ENCODE data around the gene TBX6. TPM values are rescaled to one million over a fixed set of nuclear protein-coding genes. Genes with fewer than 3 reads are reported as not detected.
A peak's percentile ranks its signal among the peaks of the same experiment; 100 is the strongest.
"Not testable (repeated sequence)": the region's sequence is repeated elsewhere in the genome, so short reads cannot be mapped to it uniquely, and the experiment has no call there.

TBX6 gene
- 1 to 10 TPM; 4.2 to 5.8 TPM for total RNA-seq

DNA sequence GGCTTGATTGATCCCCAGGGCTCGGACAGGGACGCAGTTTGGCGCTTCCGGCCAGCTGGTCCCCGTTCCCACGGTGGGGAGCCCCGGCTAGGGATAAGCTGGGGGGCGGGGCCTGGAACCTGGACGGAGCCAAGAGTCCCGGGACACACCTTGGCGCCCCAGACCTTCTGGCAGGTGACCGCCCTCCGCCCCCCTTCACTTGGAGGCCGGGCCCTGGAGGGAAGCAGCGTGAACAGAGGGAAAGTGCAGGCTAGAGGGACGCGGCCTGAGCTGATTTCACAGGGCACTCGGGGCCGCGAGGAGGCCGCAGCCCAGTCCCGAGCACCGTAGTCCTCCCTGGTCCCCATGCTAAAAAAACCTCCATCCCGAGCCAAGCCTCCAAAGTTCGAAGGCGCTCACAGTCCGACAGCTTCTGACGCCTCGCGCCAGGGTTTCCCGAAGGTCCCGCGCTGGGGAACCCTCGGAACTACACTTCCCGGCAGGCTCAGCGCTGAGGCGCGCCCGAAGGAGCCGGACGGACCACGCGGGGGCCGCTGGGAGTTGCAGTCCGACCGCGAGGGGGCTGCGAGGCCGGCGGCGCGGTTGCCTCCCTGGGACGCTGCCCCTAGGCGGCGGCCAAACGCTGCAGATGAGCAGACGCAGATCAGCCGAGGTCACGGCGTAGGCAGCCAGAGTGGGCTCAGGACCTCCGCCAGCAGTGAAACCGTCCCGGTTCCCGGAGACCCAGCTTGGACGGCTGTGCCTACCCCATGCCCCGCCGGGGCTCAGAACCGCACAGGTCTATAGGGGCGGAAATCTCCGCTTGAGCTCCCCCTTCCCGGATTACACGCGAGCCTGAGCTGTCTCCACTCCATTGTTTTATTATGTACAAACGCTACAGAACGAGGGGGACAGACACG is at the start of gene TBX6:
TSS of gene TBX6 (minus strand) at position 451 of the 899 bp plus-strand sequence. CDS start 731 bp downstream, outside the sequence.
- H3K27ac Mint-ChIP-seq = peak within 1 kb of the TSS; percentile 66
- H3K36me3 Mint-ChIP-seq (ENCODE audit: insufficient read depth in 2 of 2) = peaks cover 7 to 20% of the 10 kb centered on the region in 2 donors
- H3K27me3 Mint-ChIP-seq (ENCODE audit: low read depth) = no peaks in the 10 kb centered on the region
- ATAC-seq (replicated peaks in 1 of 2) = peak; percentile 81 to 83
- H3K4me1 Mint-ChIP-seq (ENCODE audit: low read depth) = peaks cover 58% of the 10 kb centered on the region
- H3K4me3 Mint-ChIP-seq = peak within 1 kb of the TSS; percentile 95 to 98
- H3K9me3 Mint-ChIP-seq = peaks cover 0 to 1% of the 10 kb centered on the region in 2 donors
- DNase-seq = peak; percentile 96 to 97

DNA sequence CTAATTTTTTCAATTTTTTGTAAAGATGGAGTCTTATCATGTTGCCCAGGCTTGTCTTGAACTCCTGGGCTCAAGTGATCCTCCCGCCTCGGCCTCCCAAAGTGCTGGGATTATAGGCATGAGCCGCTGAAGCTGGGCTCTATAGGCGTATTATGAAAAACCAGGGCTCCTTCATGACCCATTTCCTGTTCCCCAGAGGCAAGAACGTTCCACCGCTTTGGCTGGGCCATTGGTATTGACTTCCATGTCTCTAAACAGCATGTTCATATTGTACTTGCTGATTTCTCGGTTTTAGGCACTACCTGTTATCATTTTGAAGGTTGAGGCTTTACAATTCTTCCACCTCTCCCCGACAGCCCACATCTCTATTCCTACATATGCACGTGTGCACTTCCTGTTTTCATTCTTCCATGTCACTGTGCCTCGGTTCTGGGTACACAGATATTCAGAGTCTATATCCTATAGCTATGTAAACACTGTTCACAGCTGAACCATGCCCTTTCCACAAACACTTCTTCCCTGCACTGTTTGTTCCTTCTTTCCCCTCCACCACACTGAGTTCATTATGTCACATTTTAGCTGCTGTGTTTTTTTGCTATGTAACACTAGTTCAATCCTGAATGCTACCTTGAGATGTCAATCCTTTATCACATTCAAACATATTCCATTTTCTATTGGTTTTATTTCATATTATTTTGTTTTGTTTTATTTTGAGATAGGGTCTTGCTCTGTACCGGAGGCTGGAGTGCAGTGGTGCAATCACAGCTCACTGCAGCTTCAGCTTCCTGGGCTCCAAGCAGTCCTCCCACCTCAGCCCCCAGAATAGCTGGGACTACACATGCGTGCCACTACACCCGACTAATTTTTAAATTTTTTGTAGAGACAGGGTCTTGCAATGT is 48.1 kb upstream of the TBX6 start:
- H3K4me3 Mint-ChIP-seq = peak overlapping the region; percentile 2 to 7
- no peaks in the 10 kb centered on the region for H3K9me3 Mint-ChIP-seq
- DNase-seq = no peak
- H3K36me3 Mint-ChIP-seq (ENCODE audit: insufficient read depth in 2 of 2) = no peaks in the 10 kb centered on the region
- peaks cover 38% of the 10 kb centered on the region for H3K4me1 Mint-ChIP-seq (ENCODE audit: low read depth)
- no peak for ATAC-seq (replicated peaks in 1 of 2)
- H3K27me3 Mint-ChIP-seq (ENCODE audit: low read depth) = no peaks in the 10 kb centered on the region
- peak overlapping the region; percentile 55 for H3K27ac Mint-ChIP-seq

DNA sequence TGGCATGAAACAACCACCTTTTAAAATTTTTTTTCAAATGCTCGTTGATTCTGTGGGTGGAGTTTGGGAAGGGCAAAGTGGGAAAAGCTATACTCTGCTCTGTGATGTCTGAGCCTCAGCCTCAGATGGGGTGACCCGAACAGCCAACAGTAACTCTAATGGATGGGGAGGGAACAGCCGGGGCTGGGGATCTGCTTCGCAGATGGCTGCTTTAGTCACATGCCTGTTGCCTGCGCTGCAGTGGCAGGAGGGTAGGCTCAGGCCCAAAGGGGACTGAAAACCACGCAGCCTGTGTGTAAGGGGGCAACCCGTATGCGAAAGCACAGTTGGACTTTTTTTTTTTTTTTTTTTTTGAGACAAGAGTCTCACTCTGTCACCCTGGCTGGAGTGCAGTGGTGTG is 46.2 kb upstream of the TBX6 start:
- no peak overlapping the region for H3K27ac Mint-ChIP-seq
- no peaks in the 10 kb centered on the region for H3K27me3 Mint-ChIP-seq (ENCODE audit: low read depth)
- no peak overlapping the region for H3K4me3 Mint-ChIP-seq
- ATAC-seq (replicated peaks in 1 of 2) (no peak), DNase-seq (no peak)
- H3K36me3 Mint-ChIP-seq (ENCODE audit: insufficient read depth in 2 of 2) = no peaks in the 10 kb centered on the region
- no peaks in the 10 kb centered on the region for H3K9me3 Mint-ChIP-seq
- H3K4me1 Mint-ChIP-seq (ENCODE audit: low read depth) = peaks cover 31% of the 10 kb centered on the region

DNA sequence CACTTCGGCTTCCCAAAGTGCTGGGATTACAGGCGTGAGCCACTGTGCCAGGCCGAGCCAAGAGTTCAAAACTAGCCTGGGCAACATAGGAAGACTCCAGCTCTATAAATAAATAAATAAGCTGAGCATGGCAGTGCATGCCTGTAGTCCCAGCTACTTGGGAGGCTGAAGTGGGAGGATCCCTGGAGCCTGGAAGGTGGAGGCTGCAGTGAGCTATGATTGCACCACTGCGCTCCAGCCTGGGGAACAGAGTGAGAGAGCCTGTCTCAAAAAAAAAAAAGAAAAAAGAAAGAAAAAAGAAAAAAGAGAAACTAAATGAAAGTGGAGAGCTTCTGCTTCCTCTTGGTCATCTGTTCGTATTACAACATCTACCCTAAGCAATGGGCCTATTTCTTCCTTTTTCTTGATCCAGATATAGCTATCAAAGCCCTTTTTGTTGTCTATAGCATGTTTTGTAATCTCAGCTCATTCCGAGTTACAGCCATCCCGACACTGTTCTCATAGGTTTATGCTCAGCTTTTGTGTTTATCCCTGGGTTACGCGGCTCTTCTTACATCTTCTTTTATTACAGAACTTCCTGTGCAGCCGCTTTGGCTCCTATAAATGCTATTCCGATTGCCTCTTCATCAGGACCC is 45.4 kb upstream of the TBX6 start:
- Mint-ChIP-seq H3K4me1 (ENCODE audit: low read depth) (peaks cover 27% of the 10 kb centered on the region), H3K36me3 (ENCODE audit: insufficient read depth in 2 of 2) (no peaks in the 10 kb centered on the region), H3K4me3 (no peak overlapping the region), H3K27me3 (ENCODE audit: low read depth) (no peaks in the 10 kb centered on the region), H3K9me3 (no peaks in the 10 kb centered on the region), H3K27ac (no peak overlapping the region)
- no peak for DNase-seq
- no peak for ATAC-seq (replicated peaks in 1 of 2)

DNA sequence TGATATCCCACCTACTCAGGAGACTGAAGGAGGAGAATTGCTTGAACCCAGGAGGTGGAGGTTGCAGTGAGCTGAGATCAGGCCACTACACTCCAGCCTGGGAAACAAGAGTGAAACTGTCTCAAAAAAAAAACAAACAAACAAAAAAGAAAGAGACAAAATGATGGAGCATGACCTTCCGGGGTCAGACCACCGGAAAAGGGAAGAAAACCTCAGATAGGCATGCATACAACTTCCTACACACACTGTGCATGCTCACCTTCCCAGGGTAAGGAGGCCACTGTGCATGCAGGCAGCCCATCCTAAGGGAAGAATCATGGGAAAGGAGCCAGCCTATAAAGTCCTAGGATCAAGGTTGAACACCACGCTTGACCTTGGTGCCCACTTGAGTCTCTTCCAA is 40.9 kb upstream of the TBX6 start:
- Mint-ChIP-seq H3K27ac (no peak overlapping the region), H3K4me3 (no peak overlapping the region), H3K27me3 (ENCODE audit: low read depth) (no peaks in the 10 kb centered on the region), H3K4me1 (ENCODE audit: low read depth) (no peaks in the 10 kb centered on the region), H3K9me3 (no peaks in the 10 kb centered on the region), H3K36me3 (ENCODE audit: insufficient read depth in 2 of 2) (peaks cover 3 to 4% of the 10 kb centered on the region in 2 donors)
- DNase-seq (no peak), ATAC-seq (replicated peaks in 1 of 2) (no peak)

GRCh38 chr16:30131869-30132475 is 40.2 kb upstream of the TBX6 start:
- Mint-ChIP-seq H3K36me3 (ENCODE audit: insufficient read depth in 2 of 2) (peaks cover 3 to 4% of the 10 kb centered on the region in 2 donors), H3K4me1 (ENCODE audit: low read depth) (no peaks in the 10 kb centered on the region), H3K27me3 (ENCODE audit: low read depth) (no peaks in the 10 kb centered on the region), H3K27ac (no peak overlapping the region), H3K9me3 (no peaks in the 10 kb centered on the region), H3K4me3 (no peak overlapping the region)
- ATAC-seq (replicated peaks in 1 of 2) = no peak
- no peak for DNase-seq

- H3K9me3 Mint-ChIP-seq = no peaks in the 10 kb centered on the region
- H3K36me3 Mint-ChIP-seq (ENCODE audit: insufficient read depth in 2 of 2) = peaks cover 3 to 4% of the 10 kb centered on the region in 2 donors
- H3K27me3 Mint-ChIP-seq (ENCODE audit: low read depth) = no peaks in the 10 kb centered on the region
Measured at GRCh38 chr16:30127993-30128392, 36.3 kb upstream of the TBX6 start.

DNA sequence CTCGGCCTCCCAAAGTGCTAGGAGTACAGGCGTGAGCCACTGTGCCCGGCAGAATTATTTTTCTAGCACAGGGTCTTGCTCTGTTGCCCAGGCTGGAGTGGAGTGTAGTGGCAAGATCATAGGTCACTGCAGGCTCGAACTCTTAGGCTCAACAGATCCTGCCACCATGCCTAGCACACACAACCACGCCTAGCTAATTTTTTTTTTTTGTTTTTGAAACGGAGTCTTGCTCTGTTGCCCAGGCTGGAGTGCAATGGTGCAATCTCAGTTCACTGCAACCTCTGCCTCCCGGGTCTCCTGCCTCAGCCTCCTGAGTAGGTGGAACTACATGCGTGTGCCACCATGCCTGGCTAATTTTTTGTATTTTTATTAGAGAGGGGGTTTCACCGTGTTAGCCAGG is 34.0 kb upstream of the TBX6 start:
- not testable (repeated sequence) for H3K27me3 Mint-ChIP-seq (ENCODE audit: low read depth); H3K27ac Mint-ChIP-seq; ATAC-seq (replicated peaks in 1 of 2); H3K36me3 Mint-ChIP-seq (ENCODE audit: insufficient read depth in 2 of 2); DNase-seq; H3K4me3 Mint-ChIP-seq; H3K9me3 Mint-ChIP-seq
- peaks cover 19% of the 10 kb centered on the region for H3K4me1 Mint-ChIP-seq (ENCODE audit: low read depth)

More at GRCh38 chr16:30127993-30128392, 36.3 kb upstream of the TBX6 start:
- Mint-ChIP-seq H3K4me3 (no peak overlapping the region), H3K4me1 (ENCODE audit: low read depth) (peaks cover 7% of the 10 kb centered on the region), H3K27ac (no peak overlapping the region)
- no peak for ATAC-seq (replicated peaks in 1 of 2)
- DNase-seq = no peak

DNA sequence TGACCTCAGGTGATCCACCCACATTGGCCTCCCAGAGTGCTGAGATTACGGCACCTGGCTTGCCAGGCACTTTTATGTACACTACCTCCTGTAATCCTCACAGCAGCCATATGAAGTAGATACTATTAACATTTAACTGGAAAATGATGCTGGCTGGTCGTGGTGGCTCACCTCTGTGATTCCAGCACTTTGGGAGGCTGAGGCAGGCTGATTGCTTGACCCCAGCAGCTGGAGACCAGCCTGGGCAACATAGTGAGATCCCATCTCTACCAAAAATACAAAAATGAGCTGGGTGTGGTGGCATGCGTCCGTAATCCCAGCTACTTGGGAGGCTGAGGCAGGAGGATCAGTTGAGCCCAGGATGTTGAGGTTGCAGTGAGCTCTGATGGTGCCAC is 33.3 kb upstream of the TBX6 start:
- Mint-ChIP-seq H3K4me1 (ENCODE audit: low read depth) (peaks cover 25% of the 10 kb centered on the region), H3K27me3 (ENCODE audit: low read depth) (no peaks in the 10 kb centered on the region), H3K4me3 (no peak overlapping the region), H3K36me3 (ENCODE audit: insufficient read depth in 2 of 2) (peaks cover 0 to 1% of the 10 kb centered on the region in 2 donors), H3K9me3 (no peaks in the 10 kb centered on the region), H3K27ac (no peak overlapping the region)
- ATAC-seq (replicated peaks in 1 of 2) = no peak
- no peak for DNase-seq

DNA sequence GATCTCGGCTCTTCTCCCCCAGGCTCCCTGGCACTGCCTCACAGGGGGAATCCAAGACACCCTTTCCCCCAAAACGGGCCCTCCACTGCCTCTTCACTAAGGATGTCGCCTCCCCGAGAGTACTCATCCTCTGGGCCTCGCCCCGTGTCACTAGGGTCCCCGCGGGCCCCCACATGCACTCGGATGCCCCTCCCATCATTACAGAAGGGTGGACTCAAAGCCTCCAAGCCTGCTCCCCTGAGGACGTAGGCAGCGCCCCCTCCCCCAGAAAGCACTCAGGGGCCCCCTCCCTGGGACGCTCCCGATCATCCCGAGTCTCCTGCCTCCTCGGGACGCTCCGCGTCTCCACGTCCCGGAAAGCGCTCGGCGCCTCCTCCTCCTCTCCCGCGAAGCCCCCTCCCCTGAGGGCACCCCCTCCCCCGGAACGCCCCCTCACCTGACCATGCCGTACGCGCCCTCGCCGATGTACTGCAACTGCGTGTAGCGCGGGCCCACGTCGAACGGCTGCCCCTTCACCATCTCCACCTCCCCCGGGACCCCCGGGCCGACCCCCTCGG is 31.0 kb upstream of the TBX6 start:
- H3K27me3 Mint-ChIP-seq (ENCODE audit: low read depth) = no peaks in the 10 kb centered on the region
- ATAC-seq (replicated peaks in 1 of 2) = peak; percentile 26 to 37
- peaks cover 28% of the 10 kb centered on the region for H3K4me1 Mint-ChIP-seq (ENCODE audit: low read depth)
- peak overlapping the region; percentile 90 for H3K27ac Mint-ChIP-seq
- DNase-seq = peak; percentile 26 to 37
- peaks cover 0 to 6% of the 10 kb centered on the region in 2 donors for H3K36me3 Mint-ChIP-seq (ENCODE audit: insufficient read depth in 2 of 2)
- H3K4me3 Mint-ChIP-seq = peak overlapping the region; percentile 95
- no peaks in the 10 kb centered on the region for H3K9me3 Mint-ChIP-seq

- Mint-ChIP-seq H3K27me3 (ENCODE audit: low read depth) (no peaks in the 10 kb centered on the region), H3K9me3 (no peaks in the 10 kb centered on the region), H3K4me3 (peak overlapping the region; percentile 95), H3K4me1 (ENCODE audit: low read depth) (peaks cover 28% of the 10 kb centered on the region), H3K27ac (peak overlapping the region; percentile 35), H3K36me3 (ENCODE audit: insufficient read depth in 2 of 2) (peaks cover 0 to 6% of the 10 kb centered on the region in 2 donors)
- ATAC-seq (replicated peaks in 1 of 2) (no peak), DNase-seq (no peak)
Measured at GRCh38 chr16:30121741-30122571, 30.2 kb upstream of the TBX6 start.
